GM18526 (cell line): ENCODE data around the gene RAET1G.

Experiments
- POLR2A ChIP-seq: IDR thresholded peaks from 3 replicates; pipeline ENCODE4 v1.6.1; 2011; ENCODE audit not compliant: insufficient read length; ENCODE audit errors: extremely low read depth

The RAET1G gene

DNA sequence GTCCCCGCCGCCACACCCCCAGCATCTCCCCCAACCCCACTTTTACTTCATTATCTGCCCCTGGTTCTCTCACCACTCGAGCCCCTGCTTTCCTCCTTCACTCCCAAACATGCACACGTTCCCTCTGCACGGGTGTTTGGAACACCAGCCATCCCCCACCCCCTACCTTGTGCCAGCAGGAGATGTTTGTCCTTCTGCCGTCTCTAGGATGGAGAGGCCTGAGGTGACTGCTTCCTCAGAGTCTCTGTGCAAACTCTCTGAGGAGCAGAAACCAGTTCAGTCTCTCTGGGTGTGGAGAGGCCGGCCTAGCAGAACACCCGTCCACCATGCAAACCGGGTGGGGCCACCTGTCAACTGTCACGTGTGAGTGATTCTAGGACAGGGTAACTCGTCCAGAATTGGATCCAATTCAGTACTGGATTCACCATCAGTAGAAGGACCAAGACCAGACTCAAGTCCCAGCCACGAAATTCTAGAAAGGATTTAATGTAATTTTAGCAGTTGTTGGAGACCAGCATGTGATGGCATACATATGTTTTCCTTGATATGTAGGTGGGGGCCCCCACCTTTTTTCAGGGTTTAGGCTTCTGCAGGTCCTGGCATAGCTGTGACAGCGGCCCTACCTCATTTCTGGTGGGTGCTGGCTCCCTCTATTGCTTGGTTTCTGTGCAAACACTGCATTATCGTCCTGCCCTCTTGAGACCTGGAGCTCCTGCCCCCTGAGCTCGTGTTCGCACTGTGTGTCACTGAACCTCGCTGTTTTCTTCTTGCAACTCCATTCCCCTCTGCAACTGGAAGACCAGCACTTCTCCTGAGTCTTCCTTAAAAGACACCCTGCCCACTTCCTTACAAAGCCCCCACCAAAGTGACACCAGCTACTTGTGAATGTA is 24.8 kb downstream of the RAET1G start, which contains the start of gene RAET1E:
Gene RAET1E, minus strand, starts transcription at position 259 of the 890 bp plus-strand sequence. CDS start 7,212 bp downstream, outside the sequence.
- TF ChIP-seq POLR2A: no peak

DNA sequence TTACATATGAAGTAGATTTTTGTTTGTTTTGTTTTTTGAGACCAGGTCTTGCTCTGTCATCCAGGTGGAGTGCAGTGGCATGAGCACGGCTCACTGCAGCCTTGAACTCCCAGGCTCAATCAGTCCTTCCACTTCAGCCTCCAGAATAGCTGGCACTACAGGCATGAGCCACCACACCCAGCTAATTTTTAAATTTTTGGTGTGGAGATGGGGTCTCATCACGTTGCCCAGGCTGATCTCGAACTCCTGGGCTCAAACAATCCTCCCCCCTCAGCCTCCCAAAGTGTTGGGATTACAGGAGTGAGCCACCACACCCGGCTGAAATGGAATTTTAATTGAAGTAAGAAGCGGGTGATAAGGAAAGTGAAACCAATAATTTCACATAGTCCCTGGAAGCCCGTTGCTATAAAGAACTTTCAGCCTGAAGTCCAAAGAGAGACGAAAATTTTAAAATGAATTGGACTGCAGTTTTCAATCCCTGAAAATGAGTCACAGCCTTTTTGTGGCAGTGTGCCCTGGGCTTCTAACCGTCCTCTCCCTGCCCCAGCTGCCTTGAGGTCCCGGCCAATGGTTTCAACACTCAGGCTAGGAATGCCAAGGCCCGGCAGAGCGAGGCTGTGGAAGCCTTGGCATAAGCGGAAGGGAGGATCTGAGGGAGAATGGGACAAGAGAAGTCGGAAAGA is 25.8 kb downstream of the RAET1G start:
- no peak for TF ChIP-seq POLR2A

DNA sequence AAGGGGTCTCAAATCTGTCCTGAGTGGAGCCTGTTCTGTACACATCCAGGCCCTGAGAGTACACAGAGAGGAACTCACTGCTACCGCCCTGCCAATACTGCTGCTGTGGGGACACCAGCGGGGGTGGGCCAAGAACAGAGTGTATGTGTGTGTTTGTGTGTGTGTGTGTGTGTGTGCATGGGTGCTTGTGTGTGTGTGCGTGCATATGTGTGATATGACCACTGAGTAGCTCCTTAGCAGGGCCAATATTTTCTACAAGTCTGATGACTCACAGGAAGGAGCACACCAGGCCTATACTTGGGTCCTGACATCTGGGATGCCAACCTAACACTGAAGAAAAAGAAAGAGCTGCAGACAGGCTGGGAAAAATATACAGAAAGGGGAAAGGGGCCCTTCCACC is 26.4 kb downstream of the RAET1G start:
- no peak for TF ChIP-seq POLR2A

GRCh38 chr6:149895833-149896271 is 27.1 kb downstream of the RAET1G start:
- no peak for TF ChIP-seq POLR2A

DNA sequence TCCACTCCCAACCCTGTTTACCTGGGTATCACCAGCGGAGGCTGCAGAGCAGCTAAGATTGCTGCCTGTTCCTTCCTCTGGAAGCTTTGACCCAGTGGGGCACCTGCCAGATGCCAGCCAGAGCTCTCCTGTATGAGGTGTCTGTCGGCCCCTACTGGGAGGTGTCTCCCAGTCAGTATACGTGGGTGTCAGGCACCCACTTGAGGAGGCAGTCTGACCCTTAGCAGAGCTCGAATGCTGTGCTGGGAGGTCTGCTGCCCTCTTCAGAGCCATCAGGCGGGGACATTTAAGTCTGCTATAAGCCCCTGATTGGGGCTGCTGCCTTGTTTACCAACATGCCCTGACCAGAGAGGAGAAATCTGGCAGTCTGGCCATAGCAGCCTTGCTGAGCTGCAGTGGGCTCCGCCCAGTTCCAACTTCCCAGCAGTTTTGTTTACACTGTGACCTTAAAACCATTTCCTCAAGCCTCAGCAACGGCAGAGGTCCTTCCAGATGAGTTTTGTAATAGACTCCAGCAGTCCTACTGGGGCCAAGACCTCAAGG is 27.8 kb downstream of the RAET1G start:
- TF ChIP-seq POLR2A: no peak

GRCh38 chr6:149891259-149891658 is 31.7 kb downstream of the RAET1G start:
- TF ChIP-seq POLR2A: no peak

DNA sequence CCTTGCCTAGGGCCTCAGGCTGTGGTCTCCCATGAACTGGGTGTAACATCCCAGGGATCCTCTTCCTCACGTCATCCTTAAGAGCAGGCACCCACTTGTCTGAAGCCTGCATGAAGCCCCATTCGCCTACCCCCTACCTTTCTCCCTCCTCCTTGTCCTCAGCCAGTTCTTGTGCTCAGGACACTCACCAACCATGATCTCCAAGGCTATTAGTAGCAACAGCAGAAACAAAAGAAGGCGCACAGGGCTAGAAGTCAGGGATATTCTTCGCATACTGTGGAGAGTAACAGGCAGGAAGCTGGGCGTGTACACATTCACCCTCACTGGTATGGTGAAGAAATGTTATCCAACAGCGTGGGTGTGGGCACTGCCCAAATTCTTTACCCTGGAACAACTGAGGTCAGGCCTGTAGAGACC is 32.3 kb downstream of the RAET1G start:
- no peak for TF ChIP-seq POLR2A

DNA sequence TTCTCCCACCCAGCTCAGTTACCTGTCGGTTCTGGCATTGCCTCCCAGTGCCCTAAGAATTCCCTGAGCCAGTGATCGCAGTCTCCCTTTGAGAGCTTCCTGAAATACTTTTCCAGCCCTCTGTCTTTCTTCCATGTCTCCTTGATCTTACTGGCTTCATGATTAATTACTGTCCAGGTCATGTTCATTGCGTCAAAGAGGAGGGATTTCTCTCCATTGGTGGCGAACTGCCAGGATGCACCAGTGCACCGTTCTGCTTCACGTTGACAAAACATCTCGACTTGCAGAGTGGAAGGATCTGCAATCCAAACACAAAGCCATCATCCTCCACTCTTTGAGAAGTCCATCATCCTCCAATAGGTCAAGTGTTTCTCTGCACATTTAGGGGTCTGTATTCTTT is 33.6 kb downstream of the RAET1G start:
- no peak for TF ChIP-seq POLR2A

GRCh38 chr6:149888659-149889058 is 34.3 kb downstream of the RAET1G start:
- no peak for TF ChIP-seq POLR2A

DNA sequence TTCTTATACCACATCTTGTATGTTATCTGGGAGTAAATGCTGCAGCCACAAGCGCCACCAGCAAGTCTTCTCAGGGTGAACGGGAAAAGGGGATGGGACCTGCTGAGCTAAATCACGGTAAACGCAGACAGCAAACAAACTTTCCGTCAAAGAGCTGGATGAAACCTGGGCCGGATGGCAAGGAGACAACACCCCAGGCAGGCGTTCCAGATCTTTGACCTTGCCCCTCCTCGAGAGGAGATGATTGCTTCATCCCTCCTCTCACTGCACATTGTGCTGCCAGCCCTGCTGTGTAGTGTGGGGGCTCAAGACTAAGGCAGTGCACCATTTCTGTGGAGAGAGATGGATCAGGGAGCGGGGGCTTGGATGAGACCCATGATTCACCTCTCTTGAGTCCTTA is 34.8 kb downstream of the RAET1G start:
- TF ChIP-seq POLR2A: no peak

DNA sequence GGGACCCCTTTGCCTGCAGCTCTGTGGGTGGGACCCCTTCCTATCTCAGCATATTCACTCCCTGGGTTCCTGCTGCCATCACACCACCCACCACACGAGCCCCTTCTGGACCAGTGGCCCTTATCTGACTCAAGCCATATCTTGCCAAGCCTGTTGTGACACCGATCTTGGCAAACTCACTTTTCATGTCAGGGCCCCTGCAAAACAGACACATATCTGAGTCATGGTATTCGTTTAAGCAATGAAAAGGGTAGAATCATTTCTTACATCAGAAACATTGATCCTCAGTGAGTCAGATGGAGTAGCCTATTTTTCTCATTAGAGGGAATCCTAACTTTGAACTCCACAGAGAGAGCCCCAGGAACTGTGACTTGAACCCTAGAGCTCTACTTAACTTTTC is 35.6 kb downstream of the RAET1G start:
- no peak for TF ChIP-seq POLR2A

GRCh38 chr6:149885888-149886287 is 37.0 kb downstream of the RAET1G start:
- TF ChIP-seq POLR2A: no peak

GRCh38 chr6:149884617-149885016 is 38.3 kb downstream of the RAET1G start:
- TF ChIP-seq POLR2A: no peak

DNA sequence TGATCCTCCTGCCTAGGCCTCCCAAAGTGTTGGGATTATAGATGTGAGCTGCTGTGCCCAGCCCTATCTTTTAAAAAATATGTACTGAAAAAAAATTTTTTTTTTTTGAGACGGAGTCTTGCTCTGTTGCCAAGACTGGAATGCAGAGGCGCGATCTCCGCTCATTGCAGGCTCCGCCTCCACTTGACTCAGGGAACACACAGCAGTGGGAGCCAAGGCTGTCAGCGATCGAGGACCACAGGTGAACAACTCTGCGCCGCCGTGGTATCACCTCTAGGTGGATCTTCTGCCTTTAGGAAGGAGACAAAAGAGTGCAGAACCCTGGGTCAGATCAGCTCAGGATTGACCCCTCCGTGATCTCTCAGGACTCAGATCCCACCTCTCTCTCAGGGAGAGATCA is 38.7 kb downstream of the RAET1G start:
- no peak for TF ChIP-seq POLR2A

GRCh38 chr6:149881860-149882259 is 41.1 kb downstream of the RAET1G start:
- no peak for TF ChIP-seq POLR2A
